Fibroblast of lung (primary cell): ENCODE data around the gene CDC23. TPM values are rescaled to one million over a fixed set of nuclear protein-coding genes. Genes with fewer than 3 reads are reported as not detected.

Experiments used
- DNase-seq, 2 donors: peaks; one replicate each; pipeline versions ENCODE4 v3.0.0 to v3.0.0-alpha.2; 2010; ENCODE audit warnings: low read depth in 2 of 2
- H2AFZ ChIP-seq: 2 replicates; pipeline ENCODE4 v1.5.1; 2012; ENCODE audit warnings: low read length, control low read depth, inconsistent platforms
- H3K27ac ChIP-seq: 2 replicates; pipeline ENCODE4 v1.5.1; 2011; ENCODE audit warnings: low read length, control low read depth; ENCODE audit not compliant: insufficient read depth
- H3K27me3 ChIP-seq: 2 replicates; pipeline ENCODE4 v1.5.1; 2011; ENCODE audit warnings: mild to moderate bottlenecking, low read length; ENCODE audit not compliant: control insufficient read depth, insufficient read depth
- H3K36me3 ChIP-seq: 2 replicates; pipeline ENCODE4 v1.5.1; 2011; ENCODE audit warnings: low read length; ENCODE audit not compliant: control insufficient read depth, insufficient read depth
- H3K4me1 ChIP-seq: 2 replicates; pipeline ENCODE4 v1.5.1; 2011; ENCODE audit warnings: low read length; ENCODE audit not compliant: control insufficient read depth, insufficient read depth; ENCODE audit errors: extremely low read depth
- H3K4me2 ChIP-seq: 2 replicates; pipeline ENCODE4 v1.5.1; 2011; ENCODE audit warnings: low read length, control low read depth; ENCODE audit not compliant: insufficient read depth; ENCODE audit errors: extremely low read depth
- H3K4me3 ChIP-seq, 4 experiments: fragments of 200-600 bp in 1 of 4; sonication (generic) in 1 of 4; replicated peaks in 1 of 4; 2 replicates each; pipeline ENCODE4 v1.5.1; 2011 to 2016; ENCODE audit warnings: low read length in 4 of 4, low read depth in 3 of 4, mild to moderate bottlenecking in 3 of 4, control low read depth in 2 of 4, inconsistent platforms in 1 of 4, mixed read lengths in 1 of 4; ENCODE audit not compliant: insufficient read depth in 1 of 4; ENCODE audit errors: control extremely low read depth in 1 of 4
- H3K79me2 ChIP-seq: 2 replicates; pipeline ENCODE4 v1.5.1; 2012; ENCODE audit warnings: mild to moderate bottlenecking, low read length, inconsistent platforms; ENCODE audit not compliant: control insufficient read depth, insufficient read depth
- H3K9ac ChIP-seq: 2 replicates; pipeline ENCODE4 v1.5.1; 2011; ENCODE audit warnings: mild to moderate bottlenecking, low read length, control low read depth; ENCODE audit not compliant: insufficient read depth
- H3K9me3 ChIP-seq: 2 replicates; pipeline ENCODE4 v1.5.1; 2012; ENCODE audit warnings: low read depth, low read length; ENCODE audit not compliant: control insufficient read depth, insufficient read depth
- H4K20me1 ChIP-seq: 2 replicates; pipeline ENCODE4 v1.5.1; 2011; ENCODE audit warnings: low read length; ENCODE audit not compliant: control insufficient read depth, insufficient read depth; ENCODE audit errors: extremely low read depth
- CTCF ChIP-seq, 2 donors: IDR thresholded peaks in 1 of 2; conservative IDR thresholded peaks in 1 of 2; 1 replicate in 1 of 2; 2 replicates in 1 of 2; pipeline ENCODE4 v1.5.1; 2011 to 2012; ENCODE audit warnings: low read length in 2 of 2, control low read depth in 1 of 2, inconsistent platforms in 1 of 2, low read depth in 1 of 2, mild to moderate bottlenecking in 1 of 2
- EZH2 ChIP-seq: IDR thresholded peaks from 2 replicates; pipeline ENCODE4 v1.5.1; 2012; ENCODE audit warnings: low read length, control low read depth, mild to moderate bottlenecking; ENCODE audit errors: missing control alignments
- polyA plus RNA-seq, 2 donors: library from polyadenylated mRNA; depleted of rRNA in 1 of 2; stranded (reverse) in 1 of 2; unstranded in 1 of 2; fragments of >200 nt; gene quantifications; 2 replicates each; pipeline ENCODE4 v1.2.1, GENCODE V29; 2011 to 2012; ENCODE audit warnings: missing spikeins in 1 of 2
- total RNA-seq: library from RNA; depleted of rRNA; stranded (reverse); fragments of >200 nt; gene quantifications from 2 replicates; pipeline ENCODE4 v1.2.1, GENCODE V29; 2014

Gene CDC23
- total and polyA plus RNA-seq, 2 donors (not counting 1 experiment from before 2014, with no cell fraction given): 26.8 to 31.8 TPM

- no peak overlapping the region for H3K4me3 ChIP-seq
- peaks cover 23% of the 10 kb centered on the region for H3K79me2 ChIP-seq
- no peaks in the 10 kb centered on the region for H4K20me1 ChIP-seq
- no peak overlapping the region for H3K9ac ChIP-seq
- DNase-seq: no peak
- no peaks in the 10 kb centered on the region for H3K27me3 ChIP-seq
- H2AFZ ChIP-seq: no peak overlapping the region
- no peak overlapping the region for H3K4me2 ChIP-seq
- no peaks in the 10 kb centered on the region for H3K4me1 ChIP-seq
- H3K27ac ChIP-seq: no peak overlapping the region
- H3K36me3 ChIP-seq: peaks cover 9% of the 10 kb centered on the region
- H3K9me3 ChIP-seq: no peaks in the 10 kb centered on the region
- TF ChIP-seq CTCF (conservative IDR thresholded peaks at IDR 0.05 in 1 of 2, IDR thresholded peaks at IDR 0.05 in 1 of 2; ENCODE audit: low read depth in 1 of 2, low read length in 2 of 2) (no peak), EZH2 (no peak)
Observed at GRCh38 chr5:138182808-138183207, 30.3 kb downstream of the CDC23 start.

- Histone ChIP-seq H3K9ac (no peak overlapping the region), H4K20me1 (no peaks in the 10 kb centered on the region), H3K4me1 (no peaks in the 10 kb centered on the region), H3K4me2 (no peak overlapping the region), H3K27me3 (no peaks in the 10 kb centered on the region), H2AFZ (no peak overlapping the region), H3K9me3 (no peaks in the 10 kb centered on the region), H3K4me3 (no peak overlapping the region), H3K79me2 (peaks cover 42% of the 10 kb centered on the region), H3K36me3 (peaks cover 7% of the 10 kb centered on the region), H3K27ac (no peak overlapping the region)
- no peak for DNase-seq
- TF ChIP-seq CTCF (conservative IDR thresholded peaks at IDR 0.05 in 1 of 2, IDR thresholded peaks at IDR 0.05 in 1 of 2; ENCODE audit: low read depth in 1 of 2, low read length in 2 of 2) (no peak), EZH2 (no peak)
Observed at GRCh38 chr5:138180841-138181240, 32.3 kb downstream of the CDC23 start.

- Histone ChIP-seq H3K79me2 (peaks cover 44% of the 10 kb centered on the region), H3K27ac (no peak overlapping the region), H3K4me3 (peak overlapping the region; percentile 49 to 98 (median 84)), H3K4me2 (peak overlapping the region; percentile 97), H3K9me3 (no peaks in the 10 kb centered on the region), H4K20me1 (no peaks in the 10 kb centered on the region), H3K36me3 (peaks cover 7% of the 10 kb centered on the region), H3K27me3 (no peaks in the 10 kb centered on the region), H3K4me1 (no peaks in the 10 kb centered on the region), H3K9ac (no peak overlapping the region), H2AFZ (no peak overlapping the region)
- TF ChIP-seq CTCF (conservative IDR thresholded peaks at IDR 0.05 in 1 of 2, IDR thresholded peaks at IDR 0.05 in 1 of 2; ENCODE audit: low read depth in 1 of 2, low read length in 2 of 2) (peak; percentile 18 to 51), EZH2 (no peak)
- DNase-seq: peak; percentile 48 to 65
Observed at GRCh38 chr5:138180183-138180782, 32.8 kb downstream of the CDC23 start.
